ENCODE results near the gene LARGE1. TPM values are rescaled to one million over a fixed set of nuclear protein-coding genes. Genes with fewer than 3 reads are reported as not detected.

The LARGE1 gene
- total and polyA plus RNA-seq, 2 of the 8 experiments (the other 6 are each of a cell fraction or from before 2014, with no cell fraction given): 43.7 to 83.0 TPM

- CTCF ChIA-PET (ENCODE audit: partially characterized antibody): interaction anchor here (0.7 kb wide), 1 partner anchor 15 kb away, joined by 3 read pairs; no protein-coding TSS in a partner anchor
- Histone ChIP-seq H3K4ac (replicated peaks; ENCODE audit: insufficient read length, low read depth, low read length) (no peak overlapping the region), H3K18ac (ENCODE audit: extremely low read depth, low read length) (no peak overlapping the region), H3K36me3 (ENCODE audit: control insufficient read depth in 2 of 4, insufficient read depth in 4 of 4, low read length in 3 of 4) (peaks cover 0 to 3% (median 0%) of the 10 kb centered on the region in 4 experiments; a peak in 2 of 8 replicates), H3K23ac (ENCODE audit: insufficient read length) (no peak overlapping the region), H2BK15ac (ENCODE audit: low read length) (no peak overlapping the region), H3K4me2 (ENCODE audit: insufficient read depth in 1 of 2, low read depth in 2 of 2, low read length in 2 of 2) (no peak overlapping the region), H4K20me1 (replicated peaks in 1 of 2; ENCODE audit: control insufficient read depth in 1 of 2, insufficient read depth in 2 of 2, low read length in 2 of 2) (peaks cover 2 to 5% of the 10 kb centered on the region in 2 experiments), H3K79me2 (ENCODE audit: control insufficient read depth in 1 of 2, insufficient read depth in 2 of 2, low read length in 2 of 2) (no peaks in the 10 kb centered on the region), H3K4me3 (ENCODE audit: extremely low read depth in 1 of 4, insufficient read depth in 2 of 4, low read depth in 3 of 4, low read length in 4 of 4) (no peak overlapping the region), H3K27ac (ENCODE audit: low read depth, low read length) (no peak overlapping the region), H2BK20ac (ENCODE audit: low read length) (no peak overlapping the region), H2BK5ac (ENCODE audit: low read depth, low read length) (no peak overlapping the region), H3K79me1 (ENCODE audit: low read depth, low read length) (no peaks in the 10 kb centered on the region), H3K14ac (ENCODE audit: insufficient read length) (no peak overlapping the region), H4K5ac (ENCODE audit: insufficient read length, low read depth, low read length) (no peak overlapping the region), H2AK5ac (ENCODE audit: low read depth, low read length) (no peak overlapping the region), H3K4me1 (replicated peaks in 1 of 4; ENCODE audit: control insufficient read depth in 3 of 4, insufficient read depth in 4 of 4, low read length in 3 of 4) (no peaks in the 10 kb centered on the region), H3K9ac (replicated peaks in 1 of 4; ENCODE audit: extremely low read depth in 1 of 4, low read depth in 3 of 4, low read length in 3 of 4) (no peak overlapping the region), H2BK120ac (replicated peaks; ENCODE audit: low read depth, low read length) (no peak overlapping the region), H2BK12ac (ENCODE audit: low read depth, low read length) (no peak overlapping the region), H3K56ac (replicated peaks; ENCODE audit: insufficient read length, low read depth, low read length) (no peak overlapping the region), H2AFZ (ENCODE audit: low read length) (no peak overlapping the region), H4K8ac (ENCODE audit: extremely low read depth, insufficient read depth, low read length) (no peak overlapping the region), H3K23me2 (ENCODE audit: low read depth, low read length) (no peaks in the 10 kb centered on the region), H3K9me3 (ENCODE audit: insufficient read depth in 2 of 2, low read depth in 1 of 2, low read length in 1 of 2) (no peaks in the 10 kb centered on the region), H3K27me3 (replicated peaks in 1 of 4; ENCODE audit: control insufficient read depth in 3 of 4, extremely low read depth in 1 of 4, insufficient read depth in 3 of 4, low read length in 3 of 4) (no peaks in the 10 kb centered on the region), H4K91ac (replicated peaks; ENCODE audit: insufficient read length, low read length) (no peak overlapping the region)
- DNase-seq (ENCODE audit: low read depth in 1 of 2, low spot score in 2 of 2): no peak
- TF ChIP-seq NRF1 (IDR thresholded peaks at IDR 0.05; ENCODE audit: low read depth, low read length) (no peak), CTCF (IDR thresholded peaks at IDR 0.05; ENCODE audit: control extremely low read depth in 1 of 3, insufficient read depth in 1 of 3, low read depth in 1 of 3, low read length in 3 of 3) (no peak), MAFK (IDR thresholded peaks at IDR 0.05; ENCODE audit: low read depth, low read length) (no peak), KDM5A (IDR thresholded peaks at IDR 0.05; ENCODE audit: low read length) (no peak), ATF3 (IDR thresholded peaks at IDR 0.05; ENCODE audit: insufficient read depth, low read depth, low read length) (no peak), TAF1 (IDR thresholded peaks at IDR 0.05; ENCODE audit: low read depth, low read length) (no peak), CTBP2 (IDR thresholded peaks at IDR 0.05; ENCODE audit: borderline replicate concordance, insufficient read depth, insufficient read length, low read length) (no peak), YY1 (IDR thresholded peaks at IDR 0.05; ENCODE audit: low read depth, low read length) (no peak)
- POLR2A ChIA-PET (ENCODE audit: partially characterized antibody): no interaction called here
- WGBS, 2 experiments (ENCODE audit: extremely low coverage in 1 of 2, insufficient coverage in 1 of 2, insufficient read length in 1 of 2, insufficient replicate concordance in 2 of 2, low coverage in 1 of 2, low lambda C conversion rate in 2 of 2, missing lambda C conversion rate in 1 of 2): 87% methylated on average over 2 of the region's 2 CpGs; no CpG with 5 or more reads in 1 of the 2 experiments
- FAIRE-seq: no peak
Measured at GRCh38 chr22:33324228-33324627, 596.0 kb downstream of the LARGE1 start.
